K562 (cell line): ENCODE data around the gene SRPK3. TPM values are rescaled to one million over a fixed set of nuclear protein-coding genes. Genes with fewer than 3 reads are reported as not detected.
A peak's percentile ranks its signal among the peaks of the same experiment; 100 is the strongest.
"Not testable (repeated sequence)": the region's sequence is repeated elsewhere in the genome, so short reads cannot be mapped to it uniquely, and the experiment has no call there.

ENCODE experiments used
- CC2D1A ChIP-seq: fragments of 450-650 bp; IDR thresholded peaks from 2 replicates; pipeline ENCODE4 v1.6.1; 2017; ENCODE audit warnings: mild to moderate bottlenecking
- EP400 ChIP-seq: fragments of 450-650 bp; IDR thresholded peaks from 2 replicates; pipeline ENCODE4 v1.6.1; 2017; ENCODE audit warnings: antibody characterized with exemption, mild to moderate bottlenecking, moderate library complexity
- GABPA ChIP-seq: fragments of 200-800 bp; sonication (Bioruptor generic); conservative IDR thresholded peaks from 2 replicates; pipeline ENCODE4 v1.6.1; 2016; ENCODE audit warnings: low read depth, missing genetic modification characterization, missing compliant biosample characterization
- HMGN3 ChIP-seq: IDR thresholded peaks from 2 replicates; pipeline ENCODE4 v1.6.1; 2011; ENCODE audit warnings: borderline replicate concordance, low read depth, mild to moderate bottlenecking, mixed read lengths, low read length; ENCODE audit not compliant: insufficient read length; ENCODE audit errors: extremely low read depth
- MTA3 ChIP-seq: fragments of 450-650 bp; formaldehyde crosslinking; IDR thresholded peaks from 2 replicates; pipeline ENCODE4 v1.6.1; 2017; ENCODE audit warnings: mild to moderate bottlenecking, borderline replicate concordance
- MYC ChIP-seq, 2 experiments: fragments of 250-450 bp in 1 of 2; sonication (Bioruptor Pico) in 1 of 2; IDR thresholded peaks; 2 replicates each; pipeline versions ENCODE4 v1.5.1 to v1.6.1; 2012 to 2021; ENCODE audit warnings: low read depth in 2 of 2, borderline replicate concordance in 1 of 2, improper control_type of control experiment in 1 of 2, low read length in 1 of 2, mild to moderate bottlenecking in 1 of 2, moderate library complexity in 1 of 2
- NFIC ChIP-seq: fragments of 450-650 bp; IDR thresholded peaks from 2 replicates; pipeline ENCODE4 v1.6.1; 2017; ENCODE audit warnings: mild to moderate bottlenecking, inconsistent platforms
- RAD21 ChIP-seq, 2 experiments: fragments of 250-450 bp in 1 of 2; fragments of 450-650 bp in 1 of 2; sonication (Bioruptor Pico) in 1 of 2; formaldehyde crosslinking in 1 of 2; IDR thresholded peaks in 1 of 2; conservative IDR thresholded peaks in 1 of 2; 2 replicates each; pipeline versions ENCODE4 v1.4.0 to v1.8.0; 2020 to 2022; ENCODE audit warnings: mild to moderate bottlenecking in 2 of 2, moderate library complexity in 1 of 2
- RBFOX2 ChIP-seq: fragments of 200-400 bp; formaldehyde crosslinking; IDR thresholded peaks from 2 replicates; pipeline ENCODE4 v1.6.1; 2017; ENCODE audit warnings: low read depth, mild to moderate bottlenecking, low read length, moderate library complexity
- TAF1 ChIP-seq: IDR thresholded peaks from 2 replicates; pipeline ENCODE4 v1.6.1; 2011; ENCODE audit warnings: mild to moderate bottlenecking, low read length, moderate library complexity; ENCODE audit not compliant: insufficient read depth, control insufficient read depth, severe bottlenecking; ENCODE audit errors: extremely low read depth
- ZNF263 ChIP-seq: sonication (generic); formaldehyde crosslinking; IDR thresholded peaks from 2 replicates; pipeline ENCODE4 v1.8.0; 2022; ENCODE audit warnings: mild to moderate bottlenecking, missing genetic modification reagents, borderline replicate concordance
- polyA plus RNA-seq, 8 experiments: library from polyadenylated mRNA; depleted of rRNA in 4 of 8; stranded (reverse) in 5 of 8; unstranded in 3 of 8; fragments of >200 nt; fragmentation: Nextera tagmentation in 2 of 8; fragmentation: Illumina TruSeq in 1 of 8; extraction: Ambion mirVana in 2 of 8; extraction: Trizol in 1 of 8; gene quantifications; 2 replicates each; pipeline versions ENCODE4 v1.2.1 to v1.2.3, GENCODE V29; 2011 to 2014; ENCODE audit warnings: inconsistent platforms in 1 of 8, missing spikeins in 1 of 8
- total RNA-seq, 7 experiments: library from RNA; depleted of rRNA in 6 of 7; stranded (reverse); fragments of >200 nt in 6 of 7; fragmentation: Illumina TruSeq in 2 of 7; extraction: Trizol in 2 of 7; gene quantifications; 2 replicates each; pipeline versions ENCODE4 v1.2.1 to v1.2.3, GENCODE V29; 2011 to 2021; ENCODE audit warnings: low replicate concordance in 1 of 7
- TF ChIP-seq, protein P1 (sequence below): sonication (generic); formaldehyde crosslinking; IDR thresholded peaks from 2 replicates; pipeline ENCODE4 v1.9.0; 2022; ENCODE audit warnings: mild to moderate bottlenecking, missing genetic modification reagents
- TF ChIP-seq, protein P2 (sequence below), 2 experiments: fragments of 450-650 bp; formaldehyde crosslinking in 1 of 2; IDR thresholded peaks; 2 replicates each; pipeline versions ENCODE4 v1.4.0 to v1.6.1; 2014 to 2020; ENCODE audit warnings: mild to moderate bottlenecking in 2 of 2, borderline replicate concordance in 1 of 2, low read depth in 1 of 2
- TF ChIP-seq, protein P3 (sequence below): fragments of 200-800 bp; sonication (Bioruptor generic); IDR thresholded peaks from 2 replicates; pipeline ENCODE4 v1.6.1; 2017; ENCODE audit warnings: missing genetic modification characterization, missing compliant biosample characterization

Gene SRPK3
- total and polyA plus RNA-seq, 9 of the 15 experiments (the other 6 are each of a cell fraction or from before 2014, with no cell fraction given), result 0.01 to 0.09 (median 0.04) TPM; not detected in 2

DNA sequence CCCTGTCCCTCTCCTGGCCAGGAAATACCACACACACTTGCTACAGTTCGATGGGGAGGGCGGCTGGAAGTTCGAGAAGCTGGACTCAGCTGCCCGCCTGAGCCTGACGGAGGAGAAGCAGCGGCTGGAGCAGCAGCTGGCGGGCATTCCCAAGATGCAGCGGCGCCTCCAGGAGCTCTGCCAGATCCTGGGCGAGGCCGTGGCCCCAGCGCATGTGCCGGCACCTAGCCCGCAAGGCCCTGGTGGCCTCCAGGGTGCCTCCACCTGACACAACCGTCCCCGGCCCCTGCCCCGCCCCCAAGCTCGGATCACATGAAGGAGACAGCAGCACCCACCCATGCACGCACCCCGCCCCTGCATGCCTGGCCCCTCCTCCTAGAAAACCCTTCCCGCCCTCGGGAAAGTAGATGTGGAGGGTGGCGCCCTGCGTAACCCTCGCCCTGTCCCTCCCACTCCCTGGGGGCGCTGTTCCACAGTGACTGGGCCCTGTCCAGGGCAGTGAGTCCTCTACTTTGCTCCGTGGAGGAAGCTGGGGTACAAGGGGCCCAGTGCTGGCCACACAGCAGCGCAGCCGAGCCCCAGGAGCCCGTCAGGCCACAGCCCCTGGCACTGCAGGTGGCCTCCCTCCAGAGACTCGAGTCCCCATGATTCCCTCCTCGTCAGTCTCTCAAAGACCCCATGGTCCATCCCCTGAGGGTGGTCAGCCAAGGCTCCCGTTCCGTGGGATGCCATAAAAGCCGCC lies 37.2 kb upstream of the SRPK3 start (continued):
- peak; percentile 54 for TF ChIP-seq TAF1
- TF ChIP-seq, protein P1, sequence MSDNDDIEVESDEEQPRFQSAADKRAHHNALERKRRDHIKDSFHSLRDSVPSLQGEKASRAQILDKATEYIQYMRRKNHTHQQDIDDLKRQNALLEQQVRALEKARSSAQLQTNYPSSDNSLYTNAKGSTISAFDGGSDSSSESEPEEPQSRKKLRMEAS (CRISPR knock-in tag), result peak; percentile 82
- TF ChIP-seq, protein P2, sequence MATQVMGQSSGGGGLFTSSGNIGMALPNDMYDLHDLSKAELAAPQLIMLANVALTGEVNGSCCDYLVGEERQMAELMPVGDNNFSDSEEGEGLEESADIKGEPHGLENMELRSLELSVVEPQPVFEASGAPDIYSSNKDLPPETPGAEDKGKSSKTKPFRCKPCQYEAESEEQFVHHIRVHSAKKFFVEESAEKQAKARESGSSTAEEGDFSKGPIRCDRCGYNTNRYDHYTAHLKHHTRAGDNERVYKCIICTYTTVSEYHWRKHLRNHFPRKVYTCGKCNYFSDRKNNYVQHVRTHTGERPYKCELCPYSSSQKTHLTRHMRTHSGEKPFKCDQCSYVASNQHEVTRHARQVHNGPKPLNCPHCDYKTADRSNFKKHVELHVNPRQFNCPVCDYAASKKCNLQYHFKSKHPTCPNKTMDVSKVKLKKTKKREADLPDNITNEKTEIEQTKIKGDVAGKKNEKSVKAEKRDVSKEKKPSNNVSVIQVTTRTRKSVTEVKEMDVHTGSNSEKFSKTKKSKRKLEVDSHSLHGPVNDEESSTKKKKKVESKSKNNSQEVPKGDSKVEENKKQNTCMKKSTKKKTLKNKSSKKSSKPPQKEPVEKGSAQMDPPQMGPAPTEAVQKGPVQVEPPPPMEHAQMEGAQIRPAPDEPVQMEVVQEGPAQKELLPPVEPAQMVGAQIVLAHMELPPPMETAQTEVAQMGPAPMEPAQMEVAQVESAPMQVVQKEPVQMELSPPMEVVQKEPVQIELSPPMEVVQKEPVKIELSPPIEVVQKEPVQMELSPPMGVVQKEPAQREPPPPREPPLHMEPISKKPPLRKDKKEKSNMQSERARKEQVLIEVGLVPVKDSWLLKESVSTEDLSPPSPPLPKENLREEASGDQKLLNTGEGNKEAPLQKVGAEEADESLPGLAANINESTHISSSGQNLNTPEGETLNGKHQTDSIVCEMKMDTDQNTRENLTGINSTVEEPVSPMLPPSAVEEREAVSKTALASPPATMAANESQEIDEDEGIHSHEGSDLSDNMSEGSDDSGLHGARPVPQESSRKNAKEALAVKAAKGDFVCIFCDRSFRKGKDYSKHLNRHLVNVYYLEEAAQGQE (IDR thresholded peaks at IDR 0.05; ENCODE audit: borderline replicate concordance), result peak; percentile 40; the same call in 1 of the 2 replicates
- TF ChIP-seq, protein P2 (CRISPR knock-in tag; IDR thresholded peaks at IDR 0.05; ENCODE audit: low read depth), result not testable (repeated sequence)
- 0 out of 2 replicates have a peak, but pooled peaks have one; percentile 22 for TF ChIP-seq GABPA
- peak; percentile 87 for TF ChIP-seq RBFOX2
- TF ChIP-seq HMGN3, result peak; percentile 51
- peak in 1 of 2 experiments; percentile 29; a peak in 2 of 4 replicates for TF ChIP-seq RAD21 (CRISPR knock-in tag; conservative IDR thresholded peaks at IDR 0.05 in 1 of 2, IDR thresholded peaks at IDR 0.05 in 1 of 2)
- 0 out of 2 replicates have a peak, but pooled peaks have one; percentile 15 for TF ChIP-seq CC2D1A
- peak; percentile 27; the same call in 1 of the 2 replicates for TF ChIP-seq ZNF263 (CRISPR knock-in tag)
- peak; percentile 47; the same call in 1 of the 2 replicates for TF ChIP-seq EP400
- TF ChIP-seq NFIC, result 0 out of 2 replicates have a peak, but pooled peaks have one; percentile 18
- TF ChIP-seq, protein P3, sequence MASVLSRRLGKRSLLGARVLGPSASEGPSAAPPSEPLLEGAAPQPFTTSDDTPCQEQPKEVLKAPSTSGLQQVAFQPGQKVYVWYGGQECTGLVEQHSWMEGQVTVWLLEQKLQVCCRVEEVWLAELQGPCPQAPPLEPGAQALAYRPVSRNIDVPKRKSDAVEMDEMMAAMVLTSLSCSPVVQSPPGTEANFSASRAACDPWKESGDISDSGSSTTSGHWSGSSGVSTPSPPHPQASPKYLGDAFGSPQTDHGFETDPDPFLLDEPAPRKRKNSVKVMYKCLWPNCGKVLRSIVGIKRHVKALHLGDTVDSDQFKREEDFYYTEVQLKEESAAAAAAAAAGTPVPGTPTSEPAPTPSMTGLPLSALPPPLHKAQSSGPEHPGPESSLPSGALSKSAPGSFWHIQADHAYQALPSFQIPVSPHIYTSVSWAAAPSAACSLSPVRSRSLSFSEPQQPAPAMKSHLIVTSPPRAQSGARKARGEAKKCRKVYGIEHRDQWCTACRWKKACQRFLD, result peak; percentile 61; the same call in 1 of the 2 replicates
- TF ChIP-seq MTA3, result peak; percentile 53; the same call in 1 of the 2 replicates
- peak; percentile 31; the same call in 1 of the 2 replicates for TF ChIP-seq MYC (IDR thresholded peaks at IDR 0.05; ENCODE audit: low read depth, low read length)
- not testable (repeated sequence) for TF ChIP-seq MYC (CRISPR knock-in tag; IDR thresholded peaks at IDR 0.05; ENCODE audit: borderline replicate concordance, low read depth)
